ENCODE data around the gene SLC17A9.
"Not testable (repeated sequence)": the region's sequence is repeated elsewhere in the genome, so short reads cannot be mapped to it uniquely, and the experiment has no call there.

The SLC17A9 gene

DNA sequence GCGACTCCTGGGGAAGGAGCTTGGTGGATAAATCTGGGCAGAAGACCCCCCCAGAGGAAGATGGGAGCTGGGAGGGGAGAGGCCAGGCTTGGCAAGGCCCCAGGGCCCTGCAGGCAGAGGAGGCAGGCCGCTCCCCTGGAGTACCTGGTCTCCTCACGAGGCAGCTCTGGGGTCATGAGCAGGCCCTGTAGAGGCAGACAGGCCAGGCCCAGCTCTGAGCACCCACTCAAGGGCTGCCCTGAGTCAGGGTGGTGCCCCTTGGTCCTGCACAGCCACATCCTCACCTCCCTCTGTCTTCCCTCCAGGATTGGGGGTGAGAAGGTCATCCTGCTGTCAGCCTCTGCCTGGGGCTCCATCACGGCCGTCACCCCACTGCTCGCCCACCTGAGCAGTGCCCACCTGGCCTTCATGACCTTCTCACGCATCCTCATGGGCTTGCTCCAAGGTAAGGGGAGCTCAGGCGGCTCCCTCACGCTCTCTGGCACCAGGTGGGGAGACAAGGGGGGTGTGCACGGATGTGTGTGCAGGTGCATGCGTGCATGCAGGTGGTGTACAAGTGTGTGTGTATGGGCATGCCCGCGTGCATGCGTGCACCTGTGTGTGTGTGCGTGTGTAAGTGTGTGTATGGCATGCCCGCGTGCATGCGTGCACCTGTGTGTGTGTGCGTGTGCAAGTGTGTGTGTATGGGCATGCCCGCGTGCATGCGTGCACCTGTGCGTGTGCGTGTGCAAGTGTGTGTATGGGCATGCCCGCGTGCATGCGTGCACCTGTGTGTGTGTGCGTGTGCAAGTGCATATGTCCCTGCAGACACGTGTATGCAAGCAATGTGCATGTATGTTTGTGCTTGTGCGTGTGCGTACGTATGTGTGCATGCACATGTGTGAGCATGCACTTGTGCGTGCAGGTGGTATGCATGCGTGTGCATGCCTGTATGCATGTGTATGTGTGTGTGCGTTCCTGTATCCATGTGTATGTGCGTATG, 4.9 kb downstream of the SLC17A9 start:
- no peak for DNase-seq

DNA sequence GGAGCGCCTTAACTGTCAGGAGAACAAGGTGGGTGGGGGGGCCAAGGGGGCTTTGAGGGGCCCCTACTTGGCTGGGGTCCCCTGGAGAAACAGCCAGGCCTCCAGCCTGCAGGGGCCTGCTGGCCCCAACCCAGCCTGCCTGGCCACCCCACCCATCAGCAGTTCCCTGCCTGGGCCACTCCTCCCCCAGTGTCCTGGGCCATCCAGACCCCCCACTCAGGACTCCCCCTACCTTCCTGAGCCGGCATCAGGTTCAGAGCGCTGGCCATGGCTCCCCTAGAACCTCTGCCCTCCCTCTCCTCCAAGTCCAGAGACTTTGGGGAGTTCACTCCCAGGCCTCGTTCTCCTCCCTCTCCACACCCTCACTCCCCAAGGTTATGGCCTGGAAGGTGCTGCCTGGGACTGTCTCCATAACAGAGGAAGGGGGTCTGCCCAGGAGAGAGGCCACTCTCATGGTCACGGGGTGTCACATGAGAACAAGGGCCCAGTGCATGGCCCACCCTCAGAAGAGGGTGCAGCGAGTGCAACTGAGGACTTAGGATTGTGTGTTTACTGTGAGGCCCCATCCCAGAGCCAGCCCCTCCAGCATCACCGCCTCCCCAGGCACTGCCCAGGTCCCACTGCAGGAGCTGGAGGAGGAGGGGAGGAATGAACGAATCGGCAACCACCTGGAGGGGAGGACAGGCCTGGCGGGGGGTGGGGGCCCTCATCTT, 6.0 kb downstream of the SLC17A9 start:
- no peak for DNase-seq

DNA sequence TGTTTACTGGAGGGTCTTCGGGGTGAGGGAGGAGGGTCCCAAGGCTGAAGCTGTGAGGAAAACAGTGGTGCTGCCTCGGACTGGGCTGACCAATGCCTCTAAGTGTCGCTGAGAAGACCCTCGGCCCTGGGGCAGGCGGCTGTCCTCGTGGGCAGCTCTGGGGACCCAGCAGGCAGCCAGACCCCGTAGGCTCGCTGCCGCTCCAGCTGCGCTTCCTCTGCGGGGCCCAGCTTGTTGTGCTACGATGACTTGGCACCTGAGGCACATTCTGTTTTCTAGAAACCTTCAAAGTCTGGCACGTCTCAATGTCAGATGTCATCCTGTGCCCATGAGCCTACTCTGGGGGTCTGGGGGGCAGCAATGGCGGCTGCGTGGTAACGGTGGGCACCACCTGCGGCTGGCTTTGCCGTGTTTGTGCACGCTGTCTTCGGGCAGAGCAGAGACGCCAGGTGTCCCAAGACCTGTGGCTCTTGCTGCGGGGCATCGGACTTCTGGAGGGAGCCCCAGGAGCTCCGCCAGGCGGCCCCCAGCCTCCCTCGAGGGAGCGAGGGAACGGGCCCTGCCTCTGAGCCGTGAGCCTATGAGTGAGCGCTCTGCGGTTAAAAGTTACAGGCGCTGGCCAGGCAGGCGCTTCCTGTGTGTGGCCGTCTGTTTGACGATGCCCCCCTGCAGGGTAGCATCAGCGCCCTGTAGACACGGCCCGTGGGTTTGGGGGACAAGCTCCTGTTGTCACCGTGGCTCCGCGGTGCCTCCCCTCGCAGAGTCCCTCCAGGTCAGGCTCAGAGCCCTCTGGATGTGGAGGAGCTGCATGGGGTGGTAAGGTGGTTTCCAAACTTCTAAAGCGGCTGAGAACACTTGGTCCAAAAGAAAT, 6.8 kb downstream of the SLC17A9 start:
- DNase-seq: no peak

DNA sequence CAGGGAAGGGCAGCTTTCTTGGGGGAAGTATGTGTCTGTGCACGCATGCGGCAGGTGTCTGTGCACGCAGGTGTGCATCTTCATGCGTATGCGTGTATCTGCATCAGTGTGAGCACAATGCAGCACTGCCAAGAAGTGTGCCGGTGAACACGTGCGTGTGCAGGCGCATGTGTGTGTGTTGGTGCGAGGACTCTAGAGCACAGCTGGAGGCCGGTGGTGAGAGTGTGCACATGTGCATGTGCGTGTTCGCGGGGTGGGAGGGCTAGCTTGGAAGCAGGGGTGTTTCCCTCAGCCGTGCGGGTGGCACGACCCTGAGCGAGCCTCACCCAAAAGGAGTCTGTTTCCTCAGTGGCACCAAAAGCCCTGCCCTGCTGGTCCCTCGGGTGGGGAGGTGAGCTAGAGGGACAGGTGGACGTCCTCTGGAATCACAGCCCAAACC, 7.5 kb downstream of the SLC17A9 start:
- DNase-seq: no peak

DNA sequence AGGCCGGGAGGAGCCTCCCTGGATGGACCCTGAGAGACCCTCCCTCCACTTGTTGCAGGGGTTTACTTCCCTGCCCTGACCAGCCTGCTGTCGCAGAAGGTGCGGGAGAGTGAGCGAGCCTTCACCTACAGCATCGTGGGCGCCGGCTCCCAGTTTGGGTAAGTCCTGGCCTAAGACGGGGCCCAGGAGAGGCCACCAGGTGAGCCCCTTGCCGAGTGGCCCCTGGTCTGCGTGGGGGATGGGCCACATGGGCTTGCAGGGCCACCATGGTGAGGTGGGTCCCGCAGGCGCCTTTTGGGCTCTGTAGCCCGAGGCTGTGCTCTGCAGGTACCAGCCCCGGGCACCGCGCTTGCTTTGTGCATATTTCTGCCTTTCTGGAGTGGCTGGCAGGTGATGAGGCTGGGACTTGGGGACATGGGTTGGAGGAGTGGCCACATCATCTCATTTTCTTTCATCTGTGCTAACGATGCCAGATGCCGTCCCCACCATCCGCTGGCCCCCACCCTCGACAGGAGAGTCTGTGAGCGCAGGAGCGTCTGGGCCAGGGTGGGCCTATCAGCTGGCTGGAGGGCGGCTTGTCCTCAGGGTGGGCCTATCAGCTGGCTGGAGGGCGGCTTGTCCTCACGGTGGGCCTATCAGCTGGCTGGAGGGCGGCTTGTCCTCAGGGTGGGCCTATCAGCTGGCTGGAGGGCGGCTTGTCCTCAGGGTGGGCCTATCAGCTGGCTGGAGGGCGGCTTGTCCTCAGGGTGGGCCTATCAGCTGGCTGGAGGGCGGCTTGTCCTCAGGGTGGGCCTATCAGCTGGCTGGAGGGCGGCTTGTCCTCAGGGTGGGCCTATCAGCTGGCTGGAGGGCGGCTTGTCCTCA, 8.2 kb downstream of the SLC17A9 start:
- DNase-seq: not testable (repeated sequence)

DNA sequence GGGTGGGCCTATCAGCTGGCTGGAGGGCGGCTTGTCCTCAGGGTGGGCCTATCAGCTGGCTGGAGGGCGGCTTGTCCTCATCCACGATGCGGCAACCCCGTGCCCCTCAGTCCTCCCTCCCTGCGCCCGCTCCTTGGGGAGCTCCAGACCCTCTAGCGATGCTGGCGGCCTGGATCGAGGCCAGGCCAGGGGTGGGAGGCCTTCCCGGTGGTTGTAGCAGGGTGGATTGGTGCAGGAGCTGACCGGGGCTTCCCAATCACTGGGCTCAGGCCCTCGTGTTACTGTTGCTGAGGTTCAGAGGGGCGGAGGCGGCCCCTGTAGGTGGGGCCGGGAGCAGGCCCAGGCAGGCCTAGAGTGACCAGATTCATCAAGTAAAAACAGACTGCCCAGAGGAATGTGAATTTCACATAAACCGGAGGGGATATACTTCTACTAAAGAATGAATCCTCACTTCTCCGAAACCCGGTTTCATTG, 8.8 kb downstream of the SLC17A9 start:
- no peak for DNase-seq

DNA sequence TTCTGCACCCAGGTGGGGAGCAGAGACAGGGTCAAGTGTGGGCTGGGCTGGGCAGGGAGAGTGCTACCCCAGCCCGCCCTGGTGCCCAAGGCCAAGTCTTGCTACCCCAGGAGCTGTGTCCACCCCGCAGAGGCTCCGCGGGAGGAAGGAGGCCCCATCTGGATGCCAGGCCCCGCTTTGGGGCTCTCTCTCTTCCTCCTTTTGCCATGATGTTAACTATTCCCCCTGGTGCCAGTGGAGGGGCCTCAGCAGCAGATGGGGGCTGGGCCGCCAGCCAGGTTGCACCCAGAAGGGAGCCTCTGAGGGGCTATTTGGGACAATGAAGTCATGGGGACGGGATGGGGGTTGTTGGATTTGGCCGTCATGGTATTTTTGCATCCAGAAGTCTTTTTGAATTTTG, 9.3 kb downstream of the SLC17A9 start:
- DNase-seq: no peak

DNA sequence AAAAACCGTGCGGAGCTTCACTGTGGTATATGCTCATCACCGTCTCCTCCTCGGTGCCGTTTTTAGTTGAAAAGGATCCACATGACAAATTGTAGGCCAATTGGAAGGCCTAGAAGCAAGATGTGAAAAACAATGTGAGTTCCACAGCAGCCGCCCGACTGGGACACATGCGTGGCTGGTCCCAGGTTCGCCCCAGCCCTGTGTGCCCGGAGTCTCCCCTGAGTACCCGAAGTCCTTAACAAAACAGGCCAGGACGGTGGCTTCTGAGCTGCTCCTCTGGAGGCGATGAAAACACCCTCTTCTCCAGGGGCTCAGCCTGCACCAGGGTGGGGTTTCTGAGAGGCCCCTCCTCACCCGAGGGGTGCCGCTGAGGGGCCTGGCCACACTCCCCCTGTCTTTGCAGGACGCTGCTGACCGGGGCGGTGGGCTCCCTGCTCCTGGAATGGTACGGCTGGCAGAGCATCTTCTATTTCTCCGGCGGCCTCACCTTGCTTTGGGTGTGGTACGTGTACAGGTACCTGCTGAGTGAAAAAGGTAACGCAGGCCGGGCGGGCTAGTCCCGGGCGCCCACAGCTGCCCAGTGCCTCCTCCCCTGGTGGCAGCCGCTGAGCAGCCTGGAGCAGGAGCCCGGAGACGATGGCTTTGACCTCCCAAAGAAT, 9.8 kb downstream of the SLC17A9 start:
- no peak for DNase-seq

DNA sequence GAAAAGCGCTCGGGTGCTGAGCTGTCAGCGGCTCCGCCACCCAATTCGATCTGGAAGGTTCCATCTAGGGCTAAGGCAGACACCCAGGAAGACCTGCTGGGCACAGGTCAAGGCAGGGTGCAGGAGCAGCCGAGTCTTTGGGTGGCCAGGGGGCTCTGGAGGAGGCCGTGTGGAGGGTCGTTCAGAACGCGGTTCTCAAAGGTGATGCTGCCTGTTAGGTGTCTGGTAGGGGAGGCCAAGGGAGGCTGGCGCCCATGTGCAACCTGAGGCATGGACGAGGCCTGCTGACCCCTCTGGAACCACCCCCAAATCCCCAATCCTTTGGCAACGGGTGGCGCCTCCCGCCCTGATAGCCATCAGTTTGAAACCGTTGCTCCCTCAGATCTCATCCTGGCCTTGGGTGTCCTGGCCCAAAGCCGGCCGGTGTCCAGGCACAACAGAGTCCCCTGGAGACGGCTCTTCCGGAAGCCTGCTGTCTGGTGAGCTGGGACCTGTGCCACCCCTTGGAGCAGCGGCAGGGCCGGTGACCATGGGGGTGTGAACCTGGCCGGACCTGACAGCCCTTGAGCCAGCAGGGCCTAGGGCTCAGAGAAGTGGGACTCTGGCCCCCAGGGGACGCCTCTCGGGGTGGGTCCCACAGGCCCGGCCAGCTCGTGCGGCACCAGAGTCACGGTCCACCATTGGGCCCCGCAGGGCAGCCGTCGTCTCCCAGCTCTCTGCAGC, 10.5 kb downstream of the SLC17A9 start:
- no peak for DNase-seq

DNA sequence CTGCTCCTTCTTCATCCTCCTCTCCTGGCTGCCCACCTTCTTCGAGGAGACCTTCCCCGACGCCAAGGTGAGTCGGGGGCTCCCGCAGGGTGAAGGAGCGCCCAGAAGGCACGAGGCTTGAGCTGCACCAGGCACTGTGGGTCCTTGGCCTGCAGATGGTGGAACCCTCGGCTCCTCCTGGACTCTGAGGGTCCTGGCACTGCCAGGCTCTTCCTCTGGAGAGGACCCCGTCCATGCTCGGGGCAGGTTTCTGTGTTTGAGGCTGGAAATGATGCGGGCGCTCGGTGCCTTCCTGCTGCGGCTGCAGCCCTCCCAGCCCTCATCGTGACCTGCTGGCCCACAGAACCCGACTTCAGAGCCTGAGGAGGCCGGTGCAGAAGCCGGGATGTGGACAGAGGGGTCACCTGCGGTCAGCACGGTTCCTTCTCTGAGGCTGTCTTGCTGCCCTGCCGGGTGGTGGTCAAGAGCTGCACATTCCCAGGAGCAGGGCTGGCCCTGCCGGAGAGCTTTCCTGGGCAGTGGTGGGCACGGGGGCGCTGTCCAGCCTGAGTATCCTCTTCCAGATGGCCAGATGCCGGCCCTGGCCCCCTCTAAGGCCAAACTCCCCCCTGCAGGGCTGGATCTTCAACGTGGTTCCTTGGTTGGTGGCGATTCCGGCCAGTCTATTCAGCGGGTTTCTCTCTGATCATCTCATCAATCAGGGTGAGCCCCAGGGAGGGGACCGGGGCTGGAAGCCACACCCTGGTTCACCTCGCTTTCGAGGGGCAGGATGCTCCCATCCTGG, 11.3 kb downstream of the SLC17A9 start:
- DNase-seq: no peak

DNA sequence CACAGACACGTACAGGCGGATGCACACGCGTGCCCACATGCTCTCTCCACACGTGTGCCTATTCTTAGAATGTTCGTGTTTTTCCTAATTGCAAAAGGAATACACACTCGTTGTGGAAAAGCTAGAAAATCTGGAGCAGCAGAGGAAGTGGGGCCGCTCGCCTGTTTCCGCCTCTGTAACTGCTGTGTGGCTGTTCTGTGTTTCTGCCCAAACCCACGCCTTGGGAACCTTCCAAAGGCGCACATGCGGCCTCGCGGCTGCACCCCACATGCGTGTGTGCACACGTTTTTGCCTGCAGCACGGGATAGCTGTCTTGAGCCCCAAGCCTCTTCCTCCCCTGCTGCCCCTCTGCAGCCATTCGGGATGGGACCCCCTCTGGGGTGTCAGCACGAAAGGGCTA, 12.2 kb downstream of the SLC17A9 start:
- no peak for DNase-seq

DNA sequence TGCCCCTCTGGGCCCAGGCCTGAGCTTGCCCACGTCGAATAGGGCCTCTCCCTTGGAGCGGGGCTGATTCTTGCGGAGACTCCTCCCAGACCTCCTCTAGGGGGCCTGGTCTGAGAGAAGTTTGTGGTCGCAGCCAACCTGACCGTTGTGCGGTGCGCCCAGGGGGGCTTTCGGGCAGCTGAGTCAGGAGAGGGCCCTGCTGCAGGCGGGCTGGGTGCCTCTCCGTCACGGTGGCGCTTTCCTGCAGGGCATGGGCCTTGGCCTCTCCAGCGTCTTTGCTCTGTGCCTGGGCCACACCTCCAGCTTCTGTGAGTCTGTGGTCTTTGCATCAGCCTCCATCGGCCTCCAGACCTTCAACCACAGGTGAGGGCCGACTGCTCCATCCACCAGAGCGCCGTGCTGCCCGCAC, 12.9 kb downstream of the SLC17A9 start:
- no peak for DNase-seq

DNA sequence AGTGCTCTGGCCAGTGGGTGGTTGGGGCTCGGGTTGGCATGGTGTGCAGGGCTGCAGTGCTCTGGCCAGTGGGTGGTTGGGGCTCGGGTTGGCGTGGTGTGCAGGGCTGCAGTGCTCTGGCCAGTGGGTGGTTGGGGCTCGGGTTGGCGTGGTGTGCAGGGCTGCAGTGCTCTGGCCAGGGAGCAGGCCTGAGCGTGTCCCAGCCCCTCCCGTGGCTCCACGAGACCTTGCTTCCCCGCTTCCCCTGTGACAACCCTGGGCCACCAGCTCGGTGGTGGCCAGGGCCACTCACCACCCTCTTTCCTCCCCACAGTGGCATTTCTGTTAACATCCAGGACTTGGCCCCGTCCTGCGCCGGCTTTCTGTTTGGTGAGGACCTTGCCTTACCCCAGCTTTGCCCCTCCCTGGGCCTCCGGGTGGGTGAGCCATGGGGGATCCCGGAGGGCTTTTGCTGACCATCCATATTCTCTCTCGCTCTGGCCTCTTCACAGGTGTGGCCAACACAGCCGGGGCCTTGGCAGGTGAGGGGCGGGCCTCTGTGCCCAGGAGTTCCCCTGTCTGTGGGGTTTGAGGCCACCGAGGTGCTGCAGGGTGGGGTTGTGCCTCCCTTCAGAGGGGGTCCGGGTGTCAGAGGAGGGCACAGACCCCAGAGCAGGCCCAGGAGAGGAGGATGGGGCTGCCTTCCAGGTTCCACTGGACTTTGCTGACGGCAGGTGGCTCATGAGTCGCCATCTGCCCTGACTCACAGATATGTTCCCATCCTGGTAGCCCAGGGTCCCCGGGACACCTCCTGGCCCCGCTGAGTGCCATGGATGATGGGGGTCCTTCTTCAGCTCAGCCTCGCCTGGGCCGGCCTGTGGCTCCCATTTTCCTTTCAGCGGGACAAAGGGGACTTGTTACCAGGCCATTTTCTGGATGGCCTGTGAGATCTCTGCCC, 14.0 kb downstream of the SLC17A9 start:
- no peak for DNase-seq

DNA sequence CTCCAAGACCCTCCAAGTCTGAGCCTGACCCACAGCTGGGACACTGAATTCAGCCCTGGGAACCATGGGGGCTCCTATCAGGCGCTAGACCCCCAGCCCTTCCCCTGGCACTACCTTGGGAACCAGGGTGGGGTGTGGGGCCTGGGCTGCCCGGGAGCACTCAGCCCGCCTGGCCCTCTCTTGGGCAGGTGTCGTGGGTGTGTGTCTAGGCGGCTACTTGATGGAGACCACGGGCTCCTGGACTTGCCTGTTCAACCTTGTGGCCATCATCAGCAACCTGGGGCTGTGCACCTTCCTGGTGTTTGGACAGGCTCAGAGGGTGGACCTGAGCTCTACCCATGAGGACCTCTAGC, 14.6 kb downstream of the SLC17A9 start:
- no peak for DNase-seq

DNA sequence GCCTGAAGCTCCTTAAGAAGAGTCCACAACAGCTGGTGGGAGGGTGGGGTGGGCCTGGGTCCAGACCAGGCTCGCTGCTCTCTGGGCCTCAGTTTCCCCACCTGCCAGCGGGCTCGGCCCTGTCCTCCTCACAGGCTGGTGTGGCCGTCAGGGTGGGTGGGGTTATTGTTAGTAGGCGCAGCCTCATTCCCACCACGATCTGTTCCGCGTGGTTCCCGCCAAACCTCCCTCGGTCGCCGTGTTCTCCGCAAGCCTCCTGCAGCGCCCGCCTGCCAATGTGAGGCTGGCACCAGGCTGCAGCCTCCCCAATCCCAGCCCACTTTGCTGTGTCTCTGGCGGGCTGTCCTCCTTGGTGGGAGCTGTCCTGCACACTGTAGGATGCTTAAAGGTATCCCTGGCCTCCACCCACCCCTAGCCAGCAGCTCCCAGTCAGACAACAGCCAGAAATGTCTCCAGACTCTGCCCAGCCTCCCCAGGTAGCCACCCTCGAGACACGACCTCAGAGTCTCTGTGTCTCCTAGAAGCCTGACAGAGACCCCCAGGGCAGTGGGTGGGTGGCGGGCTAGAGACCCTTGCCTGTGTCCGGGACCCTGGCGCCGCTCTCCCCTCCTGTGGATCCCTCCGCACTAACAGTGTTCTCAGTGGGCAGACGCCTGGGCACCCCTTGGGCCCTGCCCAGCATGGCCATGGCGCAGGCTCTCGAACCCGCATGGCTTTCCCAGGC, 15.3 kb downstream of the SLC17A9 start:
- no peak for DNase-seq

DNA sequence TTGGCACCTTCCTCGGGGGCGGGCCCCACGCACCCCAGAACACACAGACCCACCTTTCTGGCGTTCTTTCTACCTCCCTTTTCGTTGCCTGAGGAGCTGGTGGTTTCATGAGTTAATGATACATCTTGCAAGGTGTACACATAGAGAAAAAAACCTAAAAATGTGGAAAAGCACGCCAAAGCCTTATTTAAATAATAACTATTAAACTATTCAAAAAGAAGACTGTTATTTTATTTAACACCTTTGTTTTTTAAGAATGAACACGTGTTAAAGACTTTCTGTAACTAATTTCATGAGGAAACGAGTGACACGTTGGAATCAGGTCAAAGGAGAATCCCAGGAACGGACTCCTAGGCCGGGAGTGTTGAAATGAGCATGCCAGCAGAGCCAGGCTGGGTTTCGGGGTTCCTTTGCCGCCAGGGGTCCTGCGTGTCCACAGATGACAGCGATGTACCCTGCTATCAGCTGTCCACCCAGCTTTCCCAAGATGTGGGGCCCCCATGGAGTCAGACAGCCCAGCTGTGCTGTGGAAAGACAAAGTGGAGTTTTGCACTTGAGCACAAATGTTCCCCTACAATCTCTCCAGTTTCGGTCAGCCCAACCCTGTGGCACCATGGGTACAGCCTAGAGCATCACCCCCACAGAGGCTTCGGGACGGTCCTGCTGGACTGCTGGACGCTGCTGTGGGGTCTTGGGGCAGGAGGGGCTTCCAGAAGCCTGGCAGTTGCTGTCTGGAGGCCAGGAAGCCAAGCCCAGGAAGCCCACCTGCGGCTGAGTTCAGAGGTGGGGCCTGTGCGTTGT, 16.1 kb downstream of the SLC17A9 start:
- no peak for DNase-seq

DNA sequence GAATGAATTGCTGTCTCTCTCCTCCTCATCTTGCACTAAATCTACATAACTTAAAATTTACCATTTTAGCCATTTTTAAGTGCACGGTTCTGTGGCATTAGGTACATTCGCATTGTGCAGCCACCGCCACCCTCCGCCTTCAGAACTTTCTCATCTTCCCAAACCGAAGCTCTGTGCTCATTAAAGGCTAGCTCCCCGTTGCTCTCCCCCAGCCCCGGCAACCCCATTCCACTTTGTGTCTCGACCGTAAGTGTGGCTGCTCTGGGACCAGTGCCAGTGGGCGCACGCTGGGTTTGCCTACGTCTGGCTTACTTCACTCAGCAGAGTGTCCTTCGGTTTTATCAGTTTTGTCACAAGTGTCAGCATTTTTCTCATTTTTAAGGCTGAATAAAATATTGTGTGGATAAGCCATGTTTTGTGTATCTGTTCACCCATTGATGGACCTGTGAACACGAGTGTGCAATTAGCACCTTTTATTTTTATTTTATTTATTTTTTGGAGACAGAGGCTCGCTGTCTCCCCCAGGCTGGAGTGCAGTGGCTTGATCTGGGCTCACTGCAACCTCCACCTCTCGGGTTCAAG, 16.8 kb downstream of the SLC17A9 start:
- DNase-seq: no peak
